ENCODE results near the gene FRY. TPM values are rescaled to one million over a fixed set of nuclear protein-coding genes. Genes with fewer than 3 reads are reported as not detected.

Gene FRY
- total RNA-seq, 4 donors from 2014 or later, result 32.0 to 111 (median 63.8) TPM

DNA sequence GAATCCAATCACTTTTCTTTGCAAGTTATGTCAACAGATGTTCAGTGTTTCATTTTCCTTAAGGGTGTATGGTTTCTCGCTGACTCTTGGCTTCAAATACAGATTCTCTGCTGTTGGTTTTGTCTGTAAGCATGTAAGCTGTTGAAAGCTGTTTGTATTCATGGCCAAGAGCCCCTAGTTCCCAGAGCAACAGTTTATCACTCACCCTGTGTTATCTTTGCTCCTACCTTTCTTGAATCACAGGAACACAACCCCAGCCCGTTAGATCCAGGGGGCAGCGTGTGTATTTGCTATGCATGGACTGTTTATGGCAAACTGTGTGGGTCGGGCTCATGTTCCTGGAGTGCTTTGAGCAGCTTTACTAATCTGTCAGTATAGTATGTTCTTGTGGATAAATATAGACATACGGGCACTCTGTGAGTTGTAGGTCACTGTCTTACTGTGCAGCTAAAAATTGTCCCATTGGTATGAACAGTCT, 28.9 kb downstream of the FRY start:
- no peaks in the 10 kb centered on the region for H3K9me3 ChIP-seq
- TF ChIP-seq POLR2A (IDR thresholded peaks at IDR 0.05), result no peak
- TF ChIP-seq, protein P1, sequence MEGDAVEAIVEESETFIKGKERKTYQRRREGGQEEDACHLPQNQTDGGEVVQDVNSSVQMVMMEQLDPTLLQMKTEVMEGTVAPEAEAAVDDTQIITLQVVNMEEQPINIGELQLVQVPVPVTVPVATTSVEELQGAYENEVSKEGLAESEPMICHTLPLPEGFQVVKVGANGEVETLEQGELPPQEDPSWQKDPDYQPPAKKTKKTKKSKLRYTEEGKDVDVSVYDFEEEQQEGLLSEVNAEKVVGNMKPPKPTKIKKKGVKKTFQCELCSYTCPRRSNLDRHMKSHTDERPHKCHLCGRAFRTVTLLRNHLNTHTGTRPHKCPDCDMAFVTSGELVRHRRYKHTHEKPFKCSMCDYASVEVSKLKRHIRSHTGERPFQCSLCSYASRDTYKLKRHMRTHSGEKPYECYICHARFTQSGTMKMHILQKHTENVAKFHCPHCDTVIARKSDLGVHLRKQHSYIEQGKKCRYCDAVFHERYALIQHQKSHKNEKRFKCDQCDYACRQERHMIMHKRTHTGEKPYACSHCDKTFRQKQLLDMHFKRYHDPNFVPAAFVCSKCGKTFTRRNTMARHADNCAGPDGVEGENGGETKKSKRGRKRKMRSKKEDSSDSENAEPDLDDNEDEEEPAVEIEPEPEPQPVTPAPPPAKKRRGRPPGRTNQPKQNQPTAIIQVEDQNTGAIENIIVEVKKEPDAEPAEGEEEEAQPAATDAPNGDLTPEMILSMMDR (IDR thresholded peaks at IDR 0.05), result no peak
- DNase-seq, result no peak
- no peak overlapping the region for H3K27ac ChIP-seq
- intact Hi-C loops (cut with DNase I; ENCODE audit: low total_unique reads), result no loop called here
- no peaks in the 10 kb centered on the region for H3K36me3 ChIP-seq
- no peak overlapping the region for H3K4me3 ChIP-seq
- H3K4me1 ChIP-seq, result no peaks in the 10 kb centered on the region
- no peaks in the 10 kb centered on the region for H3K27me3 ChIP-seq

DNA sequence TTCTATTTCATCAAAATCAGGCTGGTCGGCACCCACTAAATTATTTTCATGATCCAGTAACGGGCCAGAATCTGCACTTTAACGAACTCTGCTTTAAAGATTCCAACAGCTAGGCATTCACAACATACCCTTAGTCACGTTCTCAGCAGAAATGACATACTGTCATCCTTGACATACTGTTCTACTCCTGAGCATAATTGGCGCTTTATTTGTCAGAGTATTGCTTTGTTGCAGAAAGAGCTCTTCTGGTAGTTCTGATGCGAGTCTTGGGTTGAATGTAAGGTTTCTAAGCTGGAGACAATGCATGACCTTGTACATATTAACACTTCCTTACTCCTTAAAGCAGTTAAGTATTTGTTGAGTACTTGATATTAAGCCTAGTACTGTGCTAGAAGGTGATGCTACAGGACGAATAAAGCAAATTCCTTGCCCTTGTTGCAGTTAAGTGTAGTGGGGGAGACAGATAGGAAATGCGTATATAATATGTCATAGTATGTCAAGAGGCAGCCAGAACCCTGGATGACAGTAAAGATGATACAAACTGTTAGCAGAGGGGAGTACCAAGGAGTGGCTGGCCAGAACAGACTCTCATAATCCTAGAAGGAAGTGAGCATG, 32.2 kb downstream of the FRY start:
- H3K9me3 ChIP-seq, result no peaks in the 10 kb centered on the region
- no peaks in the 10 kb centered on the region for H3K36me3 ChIP-seq
- H3K27me3 ChIP-seq, result no peaks in the 10 kb centered on the region
- no peak for DNase-seq
- H3K27ac ChIP-seq, result no peak overlapping the region
- TF ChIP-seq POLR2A (IDR thresholded peaks at IDR 0.05), result no peak
- TF ChIP-seq, protein P1 (IDR thresholded peaks at IDR 0.05), result no peak
- no peaks in the 10 kb centered on the region for H3K4me1 ChIP-seq
- H3K4me3 ChIP-seq, result no peak overlapping the region
- intact Hi-C loops (cut with DNase I; ENCODE audit: low total_unique reads), result no loop called here

DNA sequence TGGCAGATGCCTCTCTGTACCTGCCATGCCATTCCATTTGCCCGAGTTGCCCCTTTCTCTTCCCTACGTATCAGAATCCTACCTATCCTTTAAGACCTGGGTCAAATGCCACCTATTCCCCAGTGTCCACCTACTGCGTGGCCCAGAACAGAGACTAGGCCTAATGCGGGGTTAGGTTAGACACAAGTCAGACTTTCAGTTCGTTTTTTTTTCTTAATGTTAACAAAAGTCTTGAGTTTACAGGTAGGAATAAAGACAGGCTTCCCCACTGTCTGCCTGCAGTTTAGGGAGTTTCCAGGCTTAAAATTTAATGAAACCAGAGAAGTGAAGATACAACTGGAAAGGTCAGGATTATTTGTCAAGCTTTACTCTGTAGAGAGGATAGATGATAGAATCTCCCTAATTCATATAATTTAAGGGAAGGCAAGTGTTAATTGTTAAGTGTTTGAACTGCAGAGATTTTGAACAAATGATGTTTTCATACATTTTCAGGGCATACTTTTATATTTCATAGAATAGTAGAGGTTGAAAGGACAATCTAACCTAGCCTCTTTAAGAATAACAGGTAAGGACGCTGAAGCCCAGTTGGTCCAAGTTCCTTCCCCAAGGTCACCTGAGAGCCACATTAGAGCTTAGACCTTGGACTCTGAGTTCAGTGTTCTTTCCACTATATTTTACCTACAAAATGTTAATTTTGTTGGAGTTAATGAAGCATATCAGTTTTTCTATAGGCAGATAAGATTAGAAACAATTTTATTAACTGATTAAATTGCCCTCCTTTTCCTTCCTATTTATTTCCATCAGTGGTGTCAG, 35.8 kb downstream of the FRY start:
- intact Hi-C loops (cut with DNase I; ENCODE audit: low total_unique reads), result no loop called here
- H3K27me3 ChIP-seq, result no peaks in the 10 kb centered on the region
- H3K9me3 ChIP-seq, result no peaks in the 10 kb centered on the region

DNA sequence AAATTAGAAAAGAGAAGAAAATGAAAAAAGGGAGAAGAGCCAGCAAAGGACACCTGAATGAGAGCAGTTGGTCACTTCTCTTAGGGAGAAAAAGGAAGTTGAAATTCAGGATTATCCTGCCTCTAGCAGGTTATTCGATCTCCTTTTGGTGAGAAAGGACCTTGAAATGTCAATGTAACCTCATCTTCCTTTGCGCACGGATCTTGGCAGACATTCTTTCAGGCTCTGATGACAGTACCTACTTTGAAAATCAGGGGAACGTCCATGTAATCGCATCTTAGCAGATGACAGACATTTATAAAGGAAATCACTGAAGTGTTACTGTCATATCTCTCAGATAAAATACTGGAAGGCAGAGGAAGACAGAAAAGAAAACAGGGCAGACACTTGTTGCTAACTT, 36.7 kb downstream of the FRY start:
- H3K27ac ChIP-seq, result no peak overlapping the region
- H3K4me3 ChIP-seq, result no peak overlapping the region
- H3K4me1 ChIP-seq, result no peaks in the 10 kb centered on the region
- TF ChIP-seq, protein P1 (IDR thresholded peaks at IDR 0.05), result no peak
- TF ChIP-seq POLR2A (IDR thresholded peaks at IDR 0.05), result no peak
- H3K27me3 ChIP-seq, result no peaks in the 10 kb centered on the region
- intact Hi-C loops (cut with DNase I; ENCODE audit: low total_unique reads), result no loop called here
- no peak for DNase-seq
- no peaks in the 10 kb centered on the region for H3K9me3 ChIP-seq
- no peaks in the 10 kb centered on the region for H3K36me3 ChIP-seq

More for the DNA sequence above, 35.8 kb downstream of the FRY start:
- Histone ChIP-seq H3K4me3 (no peak overlapping the region), H3K4me1 (no peaks in the 10 kb centered on the region), H3K36me3 (no peaks in the 10 kb centered on the region), H3K27ac (no peak overlapping the region)
- DNase-seq, result no peak
- TF ChIP-seq POLR2A (IDR thresholded peaks at IDR 0.05), result no peak
- TF ChIP-seq, protein P1 (IDR thresholded peaks at IDR 0.05), result no peak

DNA sequence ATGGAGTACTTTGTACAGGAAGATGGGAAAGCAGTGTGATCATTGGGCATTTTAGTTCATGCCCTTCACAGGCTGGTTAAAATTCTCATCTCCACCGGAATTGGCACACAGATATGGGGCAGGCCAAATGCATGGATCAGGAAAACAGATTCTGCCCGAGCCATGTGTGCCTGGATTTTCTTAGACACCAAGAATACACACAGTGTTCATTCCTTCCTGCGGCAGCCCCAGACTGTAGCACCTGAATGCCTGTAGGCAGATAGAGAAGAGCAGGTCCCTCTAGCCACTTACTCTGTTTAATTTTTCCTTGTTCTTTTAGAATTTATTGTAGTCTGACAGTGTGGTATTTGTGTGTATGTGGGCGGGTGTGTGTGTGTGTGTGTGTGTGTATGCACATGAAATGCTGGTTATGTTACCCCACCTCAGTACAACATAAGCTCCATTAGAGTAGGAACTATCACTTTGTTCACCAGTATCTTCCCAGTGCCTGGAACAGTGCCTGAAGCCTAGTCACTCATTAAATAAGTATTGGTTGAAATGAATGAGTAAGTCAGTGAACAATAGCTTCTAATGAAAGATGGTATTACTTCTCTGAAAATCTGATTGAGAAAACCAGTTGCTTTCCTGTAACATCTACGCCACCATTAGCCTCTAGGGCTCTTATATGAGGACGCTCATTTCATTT, 41.7 kb downstream of the FRY start:
- H3K27ac ChIP-seq, result no peak overlapping the region
- intact Hi-C loops (cut with DNase I; ENCODE audit: low total_unique reads), result no loop called here
- TF ChIP-seq, protein P1 (IDR thresholded peaks at IDR 0.05), result no peak
- no peak for TF ChIP-seq POLR2A (IDR thresholded peaks at IDR 0.05)

More for the DNA sequence above, 41.7 kb downstream of the FRY start:
- Histone ChIP-seq H3K27me3 (no peaks in the 10 kb centered on the region), H3K4me3 (no peak overlapping the region), H3K4me1 (no peaks in the 10 kb centered on the region), H3K36me3 (no peaks in the 10 kb centered on the region), H3K9me3 (no peaks in the 10 kb centered on the region)
- DNase-seq, result no peak

Measured in uterus (tissue), 4 donors.